Measurements from ENCODE around the gene TSHZ1.

Gene TSHZ1

GRCh38 chr18:75271952-75272351, 61.4 kb downstream of the TSHZ1 start:
- Histone ChIP-seq H3K9me2 (replicated peaks; ENCODE audit: low read depth, low read length) (no peaks in the 10 kb centered on the region), H3K27me3 (ENCODE audit: insufficient read depth, low read length, poor library complexity, severe bottlenecking) (no peaks in the 10 kb centered on the region), H3K36me3 (ENCODE audit: insufficient read depth, low read length) (no peaks in the 10 kb centered on the region), H4K20me1 (ENCODE audit: insufficient read depth, low read length, poor library complexity, severe bottlenecking) (peaks cover 3% of the 10 kb centered on the region), H3K4me2 (ENCODE audit: low read depth, low read length, poor library complexity, severe bottlenecking) (no peak overlapping the region), H3K4me1 (ENCODE audit: insufficient read depth, low read length, poor library complexity, severe bottlenecking) (peaks cover 23% of the 10 kb centered on the region), H3K79me2 (ENCODE audit: insufficient read depth, low read length) (peaks cover 26% of the 10 kb centered on the region), H3F3A (ENCODE audit: low read depth) (no peaks in the 10 kb centered on the region), H3K4me3 (ENCODE audit: low read length, poor library complexity, severe bottlenecking) (no peak overlapping the region), H3K9ac (ENCODE audit: low read depth, low read length, poor library complexity, severe bottlenecking) (no peak overlapping the region), H3K9me3 (ENCODE audit: insufficient read depth, low read depth, low read length) (no peaks in the 10 kb centered on the region), H2AFZ (ENCODE audit: low read length) (no peak overlapping the region)
- TF ChIP-seq EZH2phosphoT487 (IDR thresholded peaks at IDR 0.05; ENCODE audit: borderline replicate concordance) (no peak), CTCF (conservative IDR thresholded peaks at IDR 0.05; ENCODE audit: low read length) (no peak)

GRCh38 chr18:75273817-75274216, 63.2 kb downstream of the TSHZ1 start:
- Histone ChIP-seq H3F3A (ENCODE audit: low read depth) (no peaks in the 10 kb centered on the region), H4K20me1 (ENCODE audit: insufficient read depth, low read length, poor library complexity, severe bottlenecking) (peaks cover 3% of the 10 kb centered on the region), H3K9ac (ENCODE audit: low read depth, low read length, poor library complexity, severe bottlenecking) (no peak overlapping the region), H3K9me2 (replicated peaks; ENCODE audit: low read depth, low read length) (no peaks in the 10 kb centered on the region), H3K4me1 (ENCODE audit: insufficient read depth, low read length, poor library complexity, severe bottlenecking) (peaks cover 10% of the 10 kb centered on the region), H3K4me2 (ENCODE audit: low read depth, low read length, poor library complexity, severe bottlenecking) (no peak overlapping the region), H3K9me3 (ENCODE audit: insufficient read depth, low read depth, low read length) (no peaks in the 10 kb centered on the region), H3K36me3 (ENCODE audit: insufficient read depth, low read length) (no peaks in the 10 kb centered on the region), H3K27me3 (ENCODE audit: insufficient read depth, low read length, poor library complexity, severe bottlenecking) (no peaks in the 10 kb centered on the region), H3K4me3 (ENCODE audit: low read length, poor library complexity, severe bottlenecking) (no peak overlapping the region), H2AFZ (ENCODE audit: low read length) (no peak overlapping the region), H3K79me2 (ENCODE audit: insufficient read depth, low read length) (peaks cover 28% of the 10 kb centered on the region)
- TF ChIP-seq CTCF (conservative IDR thresholded peaks at IDR 0.05; ENCODE audit: low read length) = peak; percentile 22
- no peak for TF ChIP-seq EZH2phosphoT487 (IDR thresholded peaks at IDR 0.05; ENCODE audit: borderline replicate concordance)

- no peak overlapping the region for H2AFZ ChIP-seq (ENCODE audit: low read length)
- H3K27me3 ChIP-seq (ENCODE audit: insufficient read depth, low read length, poor library complexity, severe bottlenecking) = no peaks in the 10 kb centered on the region
- H3K9me3 ChIP-seq (ENCODE audit: insufficient read depth, low read depth, low read length) = no peaks in the 10 kb centered on the region
- H3K4me1 ChIP-seq (ENCODE audit: insufficient read depth, low read length, poor library complexity, severe bottlenecking) = no peaks in the 10 kb centered on the region
- H3K9me2 ChIP-seq (replicated peaks; ENCODE audit: low read depth, low read length) = no peaks in the 10 kb centered on the region
- no peaks in the 10 kb centered on the region for H3F3A ChIP-seq (ENCODE audit: low read depth)
- H3K4me2 ChIP-seq (ENCODE audit: low read depth, low read length, poor library complexity, severe bottlenecking) = no peak overlapping the region
- no peak for TF ChIP-seq EZH2phosphoT487 (IDR thresholded peaks at IDR 0.05; ENCODE audit: borderline replicate concordance)
- no peak for TF ChIP-seq CTCF (conservative IDR thresholded peaks at IDR 0.05; ENCODE audit: low read length)
- H3K36me3 ChIP-seq (ENCODE audit: insufficient read depth, low read length) = no peaks in the 10 kb centered on the region
- H4K20me1 ChIP-seq (ENCODE audit: insufficient read depth, low read length, poor library complexity, severe bottlenecking) = no peaks in the 10 kb centered on the region
- H3K4me3 ChIP-seq (ENCODE audit: low read length, poor library complexity, severe bottlenecking) = no peak overlapping the region
- peaks cover 21% of the 10 kb centered on the region for H3K79me2 ChIP-seq (ENCODE audit: insufficient read depth, low read length)
- no peak overlapping the region for H3K9ac ChIP-seq (ENCODE audit: low read depth, low read length, poor library complexity, severe bottlenecking)
Measured at GRCh38 chr18:75275226-75275625, 64.6 kb downstream of the TSHZ1 start.
